C1 segment of cervical spinal cord (tissue), 14 donors: ENCODE measurements around the gene FCHO2.

Experiments used
- DNase-seq, 14 donors: peaks; one replicate each; lab custom pipeline; 2025; lab: John Stamatoyannopoulos, UW

Gene FCHO2

DNA sequence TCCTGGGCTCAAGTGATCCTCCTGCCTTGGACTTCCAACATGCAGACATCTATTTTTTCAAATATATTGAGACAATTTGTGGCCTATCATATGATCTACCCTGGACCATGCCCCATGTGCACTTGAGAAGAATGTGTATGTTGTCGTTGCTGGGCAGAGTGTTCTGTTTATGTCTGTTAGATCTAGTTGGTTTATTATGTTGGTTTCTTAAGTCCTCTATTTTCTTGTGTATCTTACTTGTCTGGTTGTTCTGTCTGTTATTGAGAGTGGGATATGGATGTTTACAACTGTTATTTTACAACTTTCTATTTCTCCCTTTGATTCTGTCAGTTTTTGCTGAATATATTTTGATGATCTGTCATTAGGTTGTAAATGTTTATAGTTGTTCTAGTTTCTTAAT, 154.3 kb downstream of the FCHO2 start:
- DNase-seq: no peak

GRCh38 chr5:73111536-73111935, 155.7 kb downstream of the FCHO2 start:
- no peak for DNase-seq

DNA sequence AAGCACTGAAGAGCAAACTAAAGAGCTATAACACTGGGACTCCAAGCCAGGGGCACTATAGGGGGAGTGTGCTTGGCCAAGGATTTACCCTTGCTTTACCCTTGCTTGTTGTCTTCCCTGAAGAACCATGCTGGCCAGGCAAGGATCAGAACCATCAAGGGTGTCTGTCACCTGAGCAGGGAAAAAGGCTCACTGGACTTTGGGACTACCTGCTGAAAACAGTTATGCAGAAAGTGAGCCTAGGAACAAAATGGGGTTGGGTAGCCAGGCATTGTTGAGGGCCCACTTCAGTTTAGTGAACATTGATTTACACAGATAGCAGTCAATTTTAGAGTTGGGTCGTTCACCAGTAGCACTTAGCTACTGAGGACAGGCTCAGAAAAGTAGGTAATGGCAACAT, 156.5 kb downstream of the FCHO2 start:
- DNase-seq: no peak

GRCh38 chr5:73114044-73114688, 158.3 kb downstream of the FCHO2 start:
- no peak for DNase-seq

DNA sequence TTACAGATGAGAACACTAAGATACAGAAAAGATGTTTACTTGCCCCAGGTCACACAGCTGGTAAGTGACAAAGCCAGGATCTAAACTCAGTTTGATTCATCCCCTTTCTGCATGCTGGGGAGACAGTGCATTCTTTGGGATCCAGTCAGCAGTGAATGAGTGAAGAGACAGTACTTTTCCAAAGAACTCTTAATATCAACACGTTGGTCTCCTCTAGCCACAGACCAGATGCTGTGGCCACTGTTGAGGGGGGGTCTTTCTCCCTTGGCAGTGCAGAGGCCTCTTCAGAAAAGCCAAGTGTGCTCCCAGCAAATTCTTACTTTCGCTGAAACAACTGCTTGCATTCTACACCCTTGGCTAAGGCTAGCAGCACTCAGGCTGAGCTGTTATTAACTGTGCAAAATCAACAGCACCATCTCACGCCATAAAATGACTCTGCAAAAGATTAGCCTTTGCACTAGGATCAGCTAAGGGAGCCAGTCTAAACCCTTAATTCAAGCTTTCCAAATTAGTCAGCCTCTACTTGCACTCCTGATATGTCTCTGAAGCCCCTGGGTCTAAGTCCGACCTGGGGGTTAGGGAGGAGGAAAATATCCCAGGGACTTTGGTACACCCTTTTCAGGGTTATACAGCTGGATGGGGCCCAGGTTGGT, 159.7 kb downstream of the FCHO2 start:
- no peak for DNase-seq

DNA sequence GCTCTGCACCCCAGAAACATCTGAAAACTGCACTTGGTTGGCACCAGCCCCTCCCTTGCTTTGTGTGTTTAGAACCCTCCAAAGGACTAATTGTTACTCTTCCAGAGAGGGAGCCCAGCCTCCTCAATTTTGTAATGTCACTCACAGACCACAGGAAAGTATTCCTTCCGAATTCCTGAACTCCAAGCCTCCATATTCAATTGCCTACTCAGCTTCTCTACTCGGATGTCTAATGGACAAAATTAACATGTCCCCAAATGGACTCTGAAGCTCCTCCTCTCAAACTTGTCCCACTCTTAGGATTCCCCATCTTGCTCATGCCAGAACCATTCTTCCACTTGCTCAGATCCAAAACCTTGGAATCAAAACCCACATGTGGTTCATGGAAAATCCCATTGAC, 160.7 kb downstream of the FCHO2 start:
- no peak for DNase-seq

- no peak for DNase-seq
Measured at GRCh38 chr5:73117088-73117740, 161.4 kb downstream of the FCHO2 start.

- peak in 7 of 14 donors; percentile 12 to 61 (median 21) for DNase-seq
Measured at GRCh38 chr5:73118391-73118973, 162.6 kb downstream of the FCHO2 start.

GRCh38 chr5:73119451-73120157, 163.8 kb downstream of the FCHO2 start:
- DNase-seq: no peak

GRCh38 chr5:73120222-73121118, 164.6 kb downstream of the FCHO2 start, which contains the start of gene TMEM171:
Gene TMEM171, plus strand, starts transcription at chr5:73120575. Its CDS starts 2,799 bp downstream, at chr5:73123374.
- peak in 1 of 14 donors; percentile 37 for DNase-seq

DNA sequence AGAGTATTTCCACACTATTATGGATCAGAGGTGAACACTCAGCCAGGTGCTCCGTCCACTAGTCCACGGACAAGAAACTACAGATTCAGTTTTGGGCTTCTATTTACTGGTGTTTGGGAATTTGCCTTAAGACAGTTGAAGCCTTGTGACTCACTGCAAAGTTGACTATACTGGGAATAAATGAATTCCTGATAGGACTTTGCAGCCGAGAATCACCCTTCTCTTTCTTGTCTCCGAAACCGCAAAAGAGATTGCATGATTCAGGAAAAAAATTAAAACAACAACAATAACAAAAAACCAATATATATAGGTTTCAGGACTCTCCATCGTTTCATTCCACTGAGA, 165.2 kb downstream of the FCHO2 start:
- DNase-seq: no peak

GRCh38 chr5:73122875-73123810, 167.3 kb downstream of the FCHO2 start:
- DNase-seq: no peak

- no peak for DNase-seq
Measured at GRCh38 chr5:73125289-73125688, 169.4 kb downstream of the FCHO2 start.

- peak in 4 of 14 donors; percentile 4 to 61 (median 14) for DNase-seq
Measured at GRCh38 chr5:73126381-73126780, 170.5 kb downstream of the FCHO2 start.

GRCh38 chr5:73126957-73127356, 171.1 kb downstream of the FCHO2 start:
- no peak for DNase-seq

DNA sequence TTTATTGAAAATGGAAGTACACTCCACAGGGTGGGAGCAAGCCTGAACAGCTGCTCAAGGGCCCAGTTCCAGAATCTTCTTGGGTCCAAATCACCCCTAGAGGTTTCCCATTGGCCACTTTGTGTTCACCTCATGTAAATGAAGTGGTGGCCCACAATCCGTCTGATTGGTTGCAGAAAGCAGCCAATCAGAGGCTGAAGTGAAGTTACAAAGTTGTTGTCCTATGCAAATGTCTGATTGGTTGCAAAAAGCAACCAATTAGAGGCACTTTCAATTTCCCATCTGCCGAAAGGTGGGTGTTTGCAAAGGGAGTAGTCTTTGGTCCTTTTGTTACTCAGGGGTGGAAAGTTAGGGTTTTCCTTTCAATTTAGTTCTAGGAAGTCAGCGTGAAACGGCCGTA, 173.3 kb downstream of the FCHO2 start:
- no peak for DNase-seq

- no peak for DNase-seq
Measured at GRCh38 chr5:73130811-73131210, 175.0 kb downstream of the FCHO2 start.

DNA sequence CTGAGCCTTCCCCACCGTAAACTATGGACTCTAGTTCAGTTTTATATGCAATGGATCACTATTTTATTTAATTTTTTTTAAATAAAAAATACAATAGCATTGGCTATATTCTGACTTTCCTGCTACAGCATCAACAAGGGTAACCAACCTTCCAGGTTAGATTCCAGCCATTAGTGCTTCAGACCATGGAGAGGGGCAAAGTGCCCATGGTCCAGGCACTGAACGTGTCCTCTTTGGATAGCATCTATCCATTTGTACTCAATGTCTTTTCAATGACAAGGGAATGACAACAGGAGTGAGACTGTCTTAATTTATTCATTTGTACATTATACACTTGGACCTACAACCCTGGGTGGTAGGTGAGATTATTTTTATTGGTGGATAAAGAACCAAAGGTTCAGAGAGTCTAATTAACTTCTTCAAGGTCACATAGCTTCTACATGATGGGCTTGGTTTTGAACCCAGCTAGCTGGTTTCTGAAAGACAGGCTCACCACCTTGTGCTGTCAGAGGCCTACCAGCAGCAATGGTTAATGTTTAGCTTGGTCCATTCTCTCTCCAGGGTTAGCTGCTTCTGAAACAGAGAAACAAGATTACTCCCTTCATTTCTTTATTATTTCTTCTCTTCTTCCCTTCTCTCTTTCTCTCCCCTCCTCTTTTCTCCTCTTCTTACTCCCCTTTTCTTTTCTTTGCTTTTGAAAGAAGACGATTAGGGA, 176.0 kb downstream of the FCHO2 start:
- DNase-seq: no peak

DNA sequence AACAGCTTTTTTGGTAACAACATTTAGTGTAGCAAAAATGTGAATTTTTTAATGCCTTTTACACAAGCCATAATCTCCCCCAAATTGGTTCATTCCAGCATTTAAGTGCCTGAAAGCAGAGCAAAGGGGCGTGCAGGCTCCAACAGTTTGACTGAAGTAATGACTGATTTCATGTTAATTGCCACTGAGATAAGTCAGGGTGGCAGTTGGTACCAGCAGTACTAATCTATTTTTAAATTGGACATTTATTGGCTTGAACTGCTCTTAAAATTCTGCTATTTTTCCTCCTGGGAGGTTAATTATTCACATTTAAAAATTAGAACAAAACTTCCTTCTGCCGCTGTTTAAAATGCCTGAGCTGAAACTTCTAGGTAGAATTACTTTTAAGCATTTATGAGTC, 176.9 kb downstream of the FCHO2 start:
- no peak for DNase-seq
